ENCODE results near the gene NPM1. TPM values are rescaled to one million over a fixed set of nuclear protein-coding genes. Genes with fewer than 3 reads are reported as not detected.
"Not testable (repeated sequence)": the region's sequence is repeated elsewhere in the genome, so short reads cannot be mapped to it uniquely, and the experiment has no call there.

NPM1 gene
- total and polyA plus RNA-seq, 7 donors, result 722 to 2,962 (median 951) TPM

- no peak for DNase-seq
- intact Hi-C loops (cut with DNase I), result no loop called here
- 93% methylated on average over 4 of the region's 4 CpGs for WGBS, 2 donors
- TF ChIP-seq POLR2AphosphoS5 (IDR thresholded peaks at IDR 0.05) (no peak), EP300 (IDR thresholded peaks at IDR 0.05) (no peak), POLR2A (IDR thresholded peaks at IDR 0.05) (no peak)
- TF ChIP-seq, protein P1, sequence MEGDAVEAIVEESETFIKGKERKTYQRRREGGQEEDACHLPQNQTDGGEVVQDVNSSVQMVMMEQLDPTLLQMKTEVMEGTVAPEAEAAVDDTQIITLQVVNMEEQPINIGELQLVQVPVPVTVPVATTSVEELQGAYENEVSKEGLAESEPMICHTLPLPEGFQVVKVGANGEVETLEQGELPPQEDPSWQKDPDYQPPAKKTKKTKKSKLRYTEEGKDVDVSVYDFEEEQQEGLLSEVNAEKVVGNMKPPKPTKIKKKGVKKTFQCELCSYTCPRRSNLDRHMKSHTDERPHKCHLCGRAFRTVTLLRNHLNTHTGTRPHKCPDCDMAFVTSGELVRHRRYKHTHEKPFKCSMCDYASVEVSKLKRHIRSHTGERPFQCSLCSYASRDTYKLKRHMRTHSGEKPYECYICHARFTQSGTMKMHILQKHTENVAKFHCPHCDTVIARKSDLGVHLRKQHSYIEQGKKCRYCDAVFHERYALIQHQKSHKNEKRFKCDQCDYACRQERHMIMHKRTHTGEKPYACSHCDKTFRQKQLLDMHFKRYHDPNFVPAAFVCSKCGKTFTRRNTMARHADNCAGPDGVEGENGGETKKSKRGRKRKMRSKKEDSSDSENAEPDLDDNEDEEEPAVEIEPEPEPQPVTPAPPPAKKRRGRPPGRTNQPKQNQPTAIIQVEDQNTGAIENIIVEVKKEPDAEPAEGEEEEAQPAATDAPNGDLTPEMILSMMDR (IDR thresholded peaks at IDR 0.05), result no peak
- Histone ChIP-seq H3K4me1 (no peaks in the 10 kb centered on the region), H3K27me3 (peaks cover 0 to 8% (median 0%) of the 10 kb centered on the region in 3 donors), H3K9me3 (no peaks in the 10 kb centered on the region), H3K4me3 (no peak overlapping the region), H3K36me3 (no peaks in the 10 kb centered on the region), H3K27ac (no peak overlapping the region)
Observed at GRCh38 chr5:171369898-171370297, 17.8 kb upstream of the NPM1 start.

DNA sequence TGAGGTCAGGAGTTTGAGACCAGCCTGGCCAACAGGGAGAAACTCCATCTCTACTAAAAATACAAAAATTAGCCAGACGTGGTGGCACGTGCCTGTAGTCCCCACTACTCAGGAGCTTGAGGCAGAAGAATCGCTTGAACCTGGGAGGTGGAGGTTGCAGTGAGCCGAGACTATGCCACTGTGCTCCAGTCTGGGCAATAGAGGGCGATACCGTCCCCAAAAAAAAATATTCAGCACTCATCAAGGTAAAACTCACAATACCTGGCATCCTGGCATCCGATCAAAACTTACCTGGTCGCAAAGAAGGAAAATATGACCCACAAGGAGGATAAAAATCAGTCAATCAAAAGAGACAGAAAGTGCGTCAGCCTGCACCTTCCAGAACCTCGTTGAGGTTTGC lies 16.8 kb upstream of the NPM1 start:
- DNase-seq; intact Hi-C loops (cut with DNase I); H3K27me3 ChIP-seq: not testable (repeated sequence)

DNA sequence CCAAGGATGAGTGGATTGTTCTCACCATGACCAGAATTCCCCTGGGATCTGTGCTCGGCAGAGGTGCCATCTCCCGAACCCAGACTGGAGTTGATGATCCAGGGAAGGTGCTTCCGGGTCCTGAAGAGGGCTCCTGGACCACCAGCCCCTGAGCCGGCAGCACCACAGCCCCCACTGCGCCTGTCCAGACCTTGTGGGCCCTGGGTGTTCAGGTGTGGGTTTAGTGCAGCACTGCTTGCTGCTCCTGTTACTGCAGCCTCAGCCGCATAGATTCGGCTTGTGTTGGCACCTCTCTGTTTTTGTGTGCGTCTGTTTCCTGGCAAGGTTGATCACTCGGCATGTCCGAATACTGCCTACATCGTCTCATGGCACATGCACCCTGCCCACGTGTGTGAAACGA lies 16.3 kb upstream of the NPM1 start:
- Histone ChIP-seq H3K9me3 (no peaks in the 10 kb centered on the region), H3K27me3 (peaks cover 0 to 4% (median 0%) of the 10 kb centered on the region in 3 donors), H3K27ac (no peak overlapping the region), H3K36me3 (no peaks in the 10 kb centered on the region), H3K4me3 (no peak overlapping the region), H3K4me1 (no peaks in the 10 kb centered on the region)
- WGBS, 2 donors, result 87 to 89% methylated on average over 13 of the region's 13 CpGs
- no peak for DNase-seq
- TF ChIP-seq EP300 (IDR thresholded peaks at IDR 0.05) (no peak), POLR2A (IDR thresholded peaks at IDR 0.05) (no peak), POLR2AphosphoS5 (IDR thresholded peaks at IDR 0.05) (no peak)
- TF ChIP-seq, protein P1 (IDR thresholded peaks at IDR 0.05), result no peak
- intact Hi-C loops (cut with DNase I), result no loop called here

More for the DNA sequence above, 16.8 kb upstream of the NPM1 start:
- not testable (repeated sequence) for H3K4me3 ChIP-seq, H3K9me3 ChIP-seq, H3K4me1 ChIP-seq, H3K27ac ChIP-seq, H3K36me3 ChIP-seq
- WGBS, 2 donors, result 50% methylated on average over 10 of the region's 10 CpGs

- 91 to 94% methylated on average over 7 of the region's 7 CpGs for WGBS, 2 donors
- no peak for DNase-seq
- TF ChIP-seq EP300 (IDR thresholded peaks at IDR 0.05), result no peak
- no peak for TF ChIP-seq POLR2A (IDR thresholded peaks at IDR 0.05)
- TF ChIP-seq, protein P1 (IDR thresholded peaks at IDR 0.05), result no peak
- no peak for TF ChIP-seq POLR2AphosphoS5 (IDR thresholded peaks at IDR 0.05)
Observed at GRCh38 chr5:171379961-171380360, 7.7 kb upstream of the NPM1 start.

DNA sequence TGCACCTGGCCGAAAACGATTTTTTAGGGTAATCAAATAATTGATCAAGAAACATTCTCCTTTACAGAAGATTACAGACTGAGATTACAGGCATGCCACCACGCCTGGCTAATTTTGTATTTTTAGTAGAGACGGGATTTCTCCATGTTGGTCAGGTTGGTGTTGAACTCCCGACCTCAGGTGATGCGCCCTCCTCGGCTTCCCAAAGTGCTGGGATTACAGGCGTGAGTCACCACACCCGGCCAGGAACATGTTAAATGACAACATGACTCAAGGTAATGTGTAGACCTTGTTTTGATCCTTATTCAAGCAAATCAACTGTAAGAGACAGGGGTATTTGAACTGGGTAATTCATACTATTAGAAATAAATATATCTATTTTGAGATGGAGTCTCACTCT lies 3.2 kb upstream of the NPM1 start:
- not testable (repeated sequence) for H3K9me3 ChIP-seq, H3K36me3 ChIP-seq, H3K27me3 ChIP-seq, H3K27ac ChIP-seq, DNase-seq, H3K4me3 ChIP-seq
- intact Hi-C loops (cut with DNase I), result loop anchor here (10.0 kb wide), 1 partner anchor 900 kb away; the partner anchor contains the start of gene UBTD2
- WGBS, 2 donors, result 86 to 93% methylated on average over 9 of the region's 9 CpGs
- peaks cover 0 to 22% (median 8%) of the 10 kb centered on the region in 4 donors for H3K4me1 ChIP-seq

More at GRCh38 chr5:171379961-171380360, 7.7 kb upstream of the NPM1 start:
- H3K27me3 ChIP-seq, result no peaks in the 10 kb centered on the region
- no peaks in the 10 kb centered on the region for H3K9me3 ChIP-seq
- H3K27ac ChIP-seq, result no peak overlapping the region
- H3K36me3 ChIP-seq, result no peaks in the 10 kb centered on the region
- no peak overlapping the region for H3K4me3 ChIP-seq
- intact Hi-C loops (cut with DNase I), result loop anchor here (10.0 kb wide), 1 partner anchor 905 kb away; the partner anchor contains the start of gene UBTD2
- H3K4me1 ChIP-seq, result no peaks in the 10 kb centered on the region

GRCh38 chr5:171384999-171385398 lies 2.6 kb upstream of the NPM1 start:
- H3K4me3 ChIP-seq, H3K36me3 ChIP-seq, H3K9me3 ChIP-seq, H3K27me3 ChIP-seq, H3K27ac ChIP-seq, DNase-seq: not testable (repeated sequence)
- intact Hi-C loops (cut with DNase I), result loop anchor here (10.0 kb wide), 1 partner anchor 900 kb away; the partner anchor contains the start of gene UBTD2
- WGBS, 2 donors, result 58 to 73% methylated on average over 3 of the region's 3 CpGs
- peaks cover 0 to 27% (median 13%) of the 10 kb centered on the region in 4 donors for H3K4me1 ChIP-seq
